Measurements from ENCODE around the gene LILRB5.
"Not testable (repeated sequence)": the region's sequence is repeated elsewhere in the genome, so short reads cannot be mapped to it uniquely, and the experiment has no call there.

LILRB5 gene

DNA sequence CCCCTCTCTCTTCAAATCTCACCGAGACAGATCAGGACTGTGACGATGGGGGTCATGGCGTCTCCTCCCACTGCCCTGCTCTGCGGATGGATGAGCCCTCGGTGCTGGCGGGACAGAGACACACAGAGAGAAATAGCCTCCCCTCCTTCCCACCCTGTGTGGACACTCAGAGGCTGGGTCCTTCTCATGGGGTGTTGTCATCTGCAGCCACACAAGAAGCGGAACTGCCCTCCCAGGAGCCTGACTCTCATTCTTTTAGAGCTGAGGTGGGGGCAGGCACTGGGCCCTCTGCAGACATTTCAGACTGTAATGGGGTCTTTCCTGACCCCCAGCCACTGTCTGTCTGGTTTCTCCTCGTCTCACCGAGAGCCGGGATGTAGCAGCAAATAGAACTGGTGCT is 23.4 kb upstream of the LILRB5 start:
- H3K36me3 Mint-ChIP-seq; H3K27ac Mint-ChIP-seq; H3K9me3 Mint-ChIP-seq; H3K4me3 Mint-ChIP-seq; ATAC-seq; DNase-seq (ENCODE audit: low spot score in 2 of 2); H3K4me1 Mint-ChIP-seq: not testable (repeated sequence)

DNA sequence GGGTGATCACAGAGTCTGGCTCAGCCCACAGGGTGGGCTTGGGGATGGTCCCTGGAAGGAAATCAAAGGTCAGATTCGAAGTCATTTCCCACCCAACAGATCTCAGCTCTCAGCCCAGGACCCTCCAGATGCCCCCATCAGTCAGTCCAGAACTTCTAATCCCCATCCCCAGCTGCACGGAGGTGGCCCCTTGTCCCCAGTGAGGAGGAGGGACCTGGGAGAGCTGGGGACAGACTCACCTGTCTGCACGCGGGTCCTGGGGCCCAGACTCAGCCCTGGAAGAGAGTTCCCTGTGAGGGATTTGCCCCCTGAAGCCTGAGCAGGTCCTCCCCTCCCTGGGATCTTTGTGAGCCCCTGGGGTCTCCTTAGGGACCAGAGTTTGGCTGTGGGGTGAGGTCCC is 23.0 kb upstream of the LILRB5 start:
- not testable (repeated sequence) for ATAC-seq; H3K4me3 Mint-ChIP-seq; DNase-seq (ENCODE audit: low spot score in 2 of 2); H3K36me3 Mint-ChIP-seq; H3K9me3 Mint-ChIP-seq; H3K4me1 Mint-ChIP-seq; H3K27ac Mint-ChIP-seq

DNA sequence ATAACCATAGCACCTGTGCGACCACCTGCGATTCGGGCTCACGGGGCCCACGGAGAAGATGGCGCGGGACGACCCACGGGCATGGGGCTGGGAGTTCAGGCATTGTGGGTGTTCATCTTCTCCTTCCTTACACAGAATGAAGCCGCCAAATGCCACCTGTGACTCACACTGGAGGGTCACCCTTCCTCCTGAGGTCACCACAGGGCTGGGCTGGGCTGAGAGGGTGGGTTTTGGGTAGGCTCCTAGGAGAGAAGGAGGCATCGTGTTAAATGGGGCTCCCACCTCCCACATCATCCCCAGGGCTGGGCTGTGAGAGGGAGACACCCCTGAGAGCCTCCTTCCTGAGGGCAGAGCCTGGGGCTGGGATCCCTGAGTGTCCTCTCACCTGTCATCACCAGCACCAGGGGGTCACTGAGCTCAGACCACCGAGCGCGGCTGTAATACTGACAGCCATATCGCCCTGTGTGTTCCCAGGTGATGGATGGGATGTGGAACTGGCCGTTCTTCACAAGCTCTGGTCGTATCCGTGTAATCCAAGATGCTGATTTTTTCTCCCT is 22.4 kb upstream of the LILRB5 start:
- Mint-ChIP-seq H3K27ac (no peak overlapping the region), H3K9me3 (no peaks in the 10 kb centered on the region), H3K36me3 (no peaks in the 10 kb centered on the region), H3K4me3 (no peak overlapping the region), H3K4me1 (peaks cover under 1% of the 10 kb centered on the region)
- ATAC-seq (no peak), DNase-seq (ENCODE audit: low spot score in 2 of 2) (no peak)

DNA sequence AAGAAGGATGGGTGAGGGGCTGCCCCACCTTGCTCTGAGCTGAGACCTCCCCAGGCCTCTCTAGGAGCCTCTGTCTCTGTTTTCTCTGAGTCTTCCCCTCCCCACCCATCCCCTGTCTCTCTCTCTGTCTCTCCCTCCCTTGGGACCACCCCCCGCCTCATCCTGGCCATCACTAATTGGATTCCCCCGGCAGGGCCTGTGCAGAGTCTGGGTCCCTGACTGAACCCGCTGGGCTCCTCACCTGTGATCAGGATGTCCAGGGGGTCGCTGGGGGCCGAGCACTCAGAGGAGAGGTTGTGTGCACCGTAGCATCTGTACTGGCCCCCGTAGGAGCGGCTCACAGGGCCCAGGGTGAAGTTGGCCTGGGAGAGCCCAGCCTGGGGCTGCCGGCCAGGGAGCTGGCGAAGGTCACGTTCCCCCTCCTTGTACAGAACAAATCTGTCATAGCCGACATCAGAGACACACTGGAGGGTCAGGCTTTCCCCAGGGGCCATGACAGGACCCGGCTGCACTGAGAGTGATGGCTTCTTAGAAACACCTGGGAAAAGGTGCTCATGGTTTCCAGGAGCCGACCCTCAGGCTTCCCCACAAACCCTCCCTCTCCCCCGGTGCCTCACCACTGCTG is 21.6 kb upstream of the LILRB5 start:
- not testable (repeated sequence) for DNase-seq (ENCODE audit: low spot score in 2 of 2); H3K4me1 Mint-ChIP-seq; ATAC-seq; H3K4me3 Mint-ChIP-seq; H3K27ac Mint-ChIP-seq; H3K9me3 Mint-ChIP-seq; H3K36me3 Mint-ChIP-seq

DNA sequence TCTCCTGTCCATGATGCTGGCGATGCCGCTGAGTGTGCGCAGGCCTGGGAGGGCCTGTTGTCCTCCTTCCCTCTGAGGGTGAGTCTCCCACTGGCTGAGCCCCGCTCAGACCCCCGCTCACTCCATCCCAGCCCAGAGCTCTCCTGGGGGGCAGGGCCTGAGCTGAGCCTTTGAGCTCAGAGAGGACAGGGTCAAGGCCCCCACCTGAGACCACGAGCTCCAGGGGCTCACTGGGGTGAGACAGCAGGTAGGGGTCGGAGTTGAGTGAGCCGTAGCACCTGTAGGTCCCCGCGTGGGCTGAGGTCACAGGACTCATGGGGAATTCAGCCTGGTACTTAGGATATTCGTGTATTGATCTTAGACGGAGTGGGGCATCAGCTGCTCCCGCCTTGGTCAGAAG is 21.0 kb upstream of the LILRB5 start:
- not testable (repeated sequence) for DNase-seq (ENCODE audit: low spot score in 2 of 2); H3K27ac Mint-ChIP-seq; ATAC-seq; H3K9me3 Mint-ChIP-seq; H3K4me3 Mint-ChIP-seq; H3K36me3 Mint-ChIP-seq
- peaks cover 11% of the 10 kb centered on the region for H3K4me1 Mint-ChIP-seq

DNA sequence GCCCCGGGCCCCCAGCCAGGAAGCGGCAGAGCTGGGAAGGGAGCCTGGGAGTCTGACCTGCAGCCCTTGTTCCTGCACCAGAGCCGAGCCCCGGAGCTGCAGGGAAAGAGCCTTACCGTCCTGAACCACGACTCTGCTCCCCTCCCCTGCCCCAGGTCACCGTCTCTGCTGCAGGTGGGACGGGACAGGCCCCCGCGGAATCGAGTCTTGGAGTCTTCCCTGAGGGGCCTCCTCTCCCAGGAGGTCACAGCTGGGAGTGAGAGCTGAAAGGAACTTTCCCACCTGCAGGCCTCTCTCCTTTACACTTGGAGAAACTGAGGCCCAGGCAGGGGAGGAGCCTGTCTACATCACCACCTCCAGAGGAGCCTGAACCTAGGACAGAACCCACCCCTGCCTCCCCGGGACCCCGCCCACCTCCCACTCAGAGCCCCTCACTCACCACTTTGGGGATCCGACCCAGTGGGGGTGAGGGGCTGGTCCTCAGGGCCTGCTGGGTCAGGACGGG is 20.1 kb upstream of the LILRB5 start:
- H3K9me3 Mint-ChIP-seq; ATAC-seq; DNase-seq (ENCODE audit: low spot score in 2 of 2); H3K27ac Mint-ChIP-seq; H3K36me3 Mint-ChIP-seq; H3K4me3 Mint-ChIP-seq: not testable (repeated sequence)
- H3K4me1 Mint-ChIP-seq, result peaks cover 11% of the 10 kb centered on the region

DNA sequence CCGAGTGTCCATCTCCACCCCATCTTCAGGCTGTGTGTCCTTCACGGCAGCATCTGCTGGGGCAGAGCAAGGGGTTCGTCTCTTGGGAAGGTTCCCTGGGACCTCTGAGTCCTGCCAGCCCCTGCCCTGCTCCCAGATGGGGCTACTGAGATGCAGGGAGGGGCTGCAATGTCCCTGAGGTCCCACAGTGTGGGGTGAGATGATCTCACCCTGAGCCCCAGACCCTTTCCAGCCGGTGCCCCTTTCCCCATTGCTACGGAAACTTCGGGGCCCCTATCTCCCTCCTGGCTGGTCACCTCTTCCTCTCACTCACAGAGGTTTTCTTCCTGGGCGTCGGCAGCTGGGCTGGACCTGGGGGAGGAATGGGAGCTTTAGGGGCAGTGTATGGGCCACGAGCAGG is 18.9 kb upstream of the LILRB5 start:
- no peak overlapping the region for H3K4me3 Mint-ChIP-seq
- ATAC-seq (no peak), DNase-seq (ENCODE audit: low spot score in 2 of 2) (no peak)
- no peak overlapping the region for H3K27ac Mint-ChIP-seq
- peaks cover 6% of the 10 kb centered on the region for H3K36me3 Mint-ChIP-seq
- no peaks in the 10 kb centered on the region for H3K9me3 Mint-ChIP-seq
- peaks cover 11% of the 10 kb centered on the region for H3K4me1 Mint-ChIP-seq

DNA sequence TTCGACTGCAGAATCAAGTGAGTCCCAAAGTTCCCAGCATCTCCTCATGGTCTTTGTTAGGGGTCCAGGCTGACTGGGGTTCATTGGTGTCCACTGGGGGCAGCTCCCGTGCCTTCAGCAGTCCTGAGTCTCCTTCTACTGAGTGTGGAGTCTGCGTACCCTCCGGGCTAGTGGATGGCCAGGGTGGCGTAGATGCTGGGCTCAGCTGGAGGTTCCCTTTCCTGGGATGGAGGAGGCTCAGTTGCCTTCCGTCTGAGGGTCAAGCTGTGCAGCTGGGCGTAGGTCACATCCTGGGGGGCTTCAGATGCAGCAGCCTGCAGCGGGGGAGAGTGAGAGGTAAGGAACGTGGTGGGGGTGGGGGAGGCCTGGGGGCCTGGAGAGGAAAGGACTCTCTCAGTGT is 17.4 kb upstream of the LILRB5 start:
- DNase-seq (ENCODE audit: low spot score in 2 of 2); H3K27ac Mint-ChIP-seq; H3K36me3 Mint-ChIP-seq; H3K4me3 Mint-ChIP-seq; H3K9me3 Mint-ChIP-seq; ATAC-seq: not testable (repeated sequence)
- H3K4me1 Mint-ChIP-seq, result peaks cover 11% of the 10 kb centered on the region

DNA sequence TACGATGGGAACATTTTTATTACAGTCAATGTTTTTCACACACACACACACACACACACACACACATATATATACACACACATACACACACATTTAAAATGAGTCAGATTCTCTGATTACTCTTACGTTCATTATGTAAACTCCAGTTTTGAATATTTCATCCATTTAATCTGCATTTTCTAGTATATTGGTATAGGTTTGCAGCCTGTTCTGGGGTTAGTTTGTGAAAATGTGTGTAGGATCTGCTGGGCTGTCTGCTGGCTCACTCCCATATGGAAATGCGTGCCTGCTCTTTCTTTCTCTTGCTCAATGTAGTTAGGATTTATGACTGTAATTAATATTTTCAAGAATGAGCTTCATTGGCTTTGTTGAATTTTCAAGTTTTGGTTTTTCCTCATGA is 16.7 kb upstream of the LILRB5 start:
- ATAC-seq, result no peak
- H3K4me1 Mint-ChIP-seq, result peaks cover 11% of the 10 kb centered on the region

DNA sequence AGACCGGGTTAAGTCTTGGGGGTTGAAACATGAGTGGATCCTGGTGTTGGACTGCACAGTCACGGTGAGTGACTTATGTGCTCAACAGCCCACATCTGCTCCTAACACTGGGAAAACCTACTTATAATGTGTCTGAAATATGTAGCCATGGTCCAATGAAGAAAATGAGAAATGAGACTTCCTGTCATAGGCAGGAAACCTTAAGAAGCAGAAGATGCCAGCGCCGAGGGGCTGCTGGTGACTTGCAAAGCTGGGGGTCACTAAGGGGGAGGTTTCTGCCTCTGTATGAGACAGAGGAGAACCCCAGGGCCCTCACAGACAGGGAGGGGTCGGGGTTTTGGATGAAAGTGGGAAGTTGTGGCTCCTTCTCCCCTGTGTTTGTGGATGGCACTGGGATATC is 15.1 kb upstream of the LILRB5 start:
- not testable (repeated sequence) for DNase-seq (ENCODE audit: low spot score in 2 of 2); H3K9me3 Mint-ChIP-seq; H3K36me3 Mint-ChIP-seq; ATAC-seq; H3K4me3 Mint-ChIP-seq; H3K27ac Mint-ChIP-seq
- H3K4me1 Mint-ChIP-seq, result peaks cover 11% of the 10 kb centered on the region

More for the DNA sequence above, 16.7 kb upstream of the LILRB5 start:
- no peak overlapping the region for H3K27ac Mint-ChIP-seq
- DNase-seq (ENCODE audit: low spot score in 2 of 2), result no peak
- no peak overlapping the region for H3K4me3 Mint-ChIP-seq
- no peaks in the 10 kb centered on the region for H3K9me3 Mint-ChIP-seq
- peaks cover 6% of the 10 kb centered on the region for H3K36me3 Mint-ChIP-seq

DNA sequence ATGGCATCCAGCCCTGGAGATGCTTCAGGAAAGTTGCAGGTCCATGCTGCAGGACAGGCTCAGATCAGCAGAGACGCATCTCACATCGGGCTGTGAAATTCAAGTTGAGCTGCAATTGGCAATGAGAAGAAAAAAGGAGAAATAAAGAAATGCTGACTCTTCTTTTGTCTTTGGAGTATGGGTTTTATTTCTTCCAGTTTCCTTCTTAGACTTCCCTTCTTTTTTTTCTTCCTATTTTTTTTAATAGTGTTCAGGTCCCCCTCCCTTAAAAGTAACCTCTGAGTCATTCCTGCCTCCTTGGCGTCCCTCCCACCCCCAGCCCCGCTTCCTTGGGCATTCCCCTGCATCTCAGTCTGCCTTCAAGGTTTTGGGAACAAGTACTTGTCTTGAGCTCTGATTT is 14.5 kb upstream of the LILRB5 start:
- H3K4me1 Mint-ChIP-seq, result peaks cover 11% of the 10 kb centered on the region
- ATAC-seq; DNase-seq (ENCODE audit: low spot score in 2 of 2); H3K36me3 Mint-ChIP-seq; H3K9me3 Mint-ChIP-seq; H3K4me3 Mint-ChIP-seq; H3K27ac Mint-ChIP-seq: not testable (repeated sequence)

DNA sequence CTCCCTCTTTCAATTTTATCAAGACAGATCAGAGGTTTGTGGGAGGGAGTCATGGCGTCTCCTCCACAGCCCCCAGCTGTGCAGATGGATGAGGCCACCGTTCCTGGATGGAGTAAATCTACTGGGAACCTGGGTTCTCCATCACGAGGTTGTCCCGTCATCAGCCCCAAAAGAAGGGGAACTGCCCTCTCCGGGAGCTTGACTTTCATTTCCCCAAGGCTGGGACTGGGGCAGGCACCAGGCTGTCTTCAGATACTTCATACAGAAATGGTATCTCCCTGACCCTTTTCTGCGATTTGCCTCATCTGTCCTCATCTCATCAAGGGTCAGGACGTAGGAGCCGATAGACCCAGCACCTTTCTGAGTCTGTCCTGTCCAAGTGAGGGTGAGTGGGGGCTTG is 14.0 kb upstream of the LILRB5 start:
- Mint-ChIP-seq H3K36me3 (peaks cover 6% of the 10 kb centered on the region), H3K9me3 (no peaks in the 10 kb centered on the region), H3K4me3 (no peak overlapping the region), H3K27ac (no peak overlapping the region), H3K4me1 (peaks cover 11% of the 10 kb centered on the region)
- DNase-seq (ENCODE audit: low spot score in 2 of 2), result no peak
- ATAC-seq, result no peak

DNA sequence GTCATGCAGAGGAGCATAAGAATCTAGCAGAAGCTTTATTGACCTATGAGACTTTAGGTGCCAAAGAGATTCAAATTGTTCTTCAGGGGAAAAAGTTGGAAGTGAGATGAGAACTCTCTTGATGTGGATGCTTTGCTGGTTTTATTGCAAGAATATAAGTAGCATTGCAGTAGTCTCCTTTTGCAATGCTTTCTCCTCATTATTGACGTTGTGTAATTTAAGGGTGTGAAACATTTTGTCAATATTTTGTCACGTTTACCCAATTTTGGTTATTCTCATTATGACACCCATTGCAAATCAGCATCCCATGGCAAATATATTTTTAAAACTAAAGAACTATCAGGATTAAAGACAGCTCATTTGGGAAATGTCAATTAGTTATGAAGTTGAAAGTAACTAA is 11.9 kb upstream of the LILRB5 start:
- Mint-ChIP-seq H3K36me3 (peaks cover under 1% of the 10 kb centered on the region), H3K4me1 (peaks cover 4% of the 10 kb centered on the region), H3K4me3 (no peak overlapping the region), H3K27ac (no peak overlapping the region), H3K9me3 (no peaks in the 10 kb centered on the region)
- DNase-seq (ENCODE audit: low spot score in 2 of 2) (no peak), ATAC-seq (no peak)

DNA sequence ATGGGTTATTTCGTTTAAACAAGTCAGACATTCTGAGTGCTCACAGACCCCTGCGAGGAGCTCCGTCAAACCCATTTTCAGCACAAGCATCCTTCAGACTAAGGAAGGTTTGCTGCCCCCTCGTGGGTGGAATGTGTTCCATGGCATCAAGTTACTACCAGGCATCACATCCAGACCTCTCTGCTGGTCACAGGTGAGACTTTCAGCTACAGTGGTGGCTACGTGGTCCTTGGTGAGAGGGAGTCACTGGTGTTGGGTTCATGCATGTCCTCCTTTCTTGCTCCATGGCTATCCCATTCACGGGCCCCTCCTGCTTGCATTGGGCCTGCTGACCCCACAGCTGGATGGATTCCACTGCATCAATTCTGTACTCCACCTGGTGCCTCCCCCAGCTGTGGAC is 9.1 kb upstream of the LILRB5 start:
- no peaks in the 10 kb centered on the region for H3K36me3 Mint-ChIP-seq
- no peaks in the 10 kb centered on the region for H3K9me3 Mint-ChIP-seq
- DNase-seq (ENCODE audit: low spot score in 2 of 2) (peak; percentile 57 to 84), ATAC-seq (peak; percentile 80)
- H3K4me3 Mint-ChIP-seq, result no peak overlapping the region
- no peaks in the 10 kb centered on the region for H3K4me1 Mint-ChIP-seq
- no peak overlapping the region for H3K27ac Mint-ChIP-seq

DNA sequence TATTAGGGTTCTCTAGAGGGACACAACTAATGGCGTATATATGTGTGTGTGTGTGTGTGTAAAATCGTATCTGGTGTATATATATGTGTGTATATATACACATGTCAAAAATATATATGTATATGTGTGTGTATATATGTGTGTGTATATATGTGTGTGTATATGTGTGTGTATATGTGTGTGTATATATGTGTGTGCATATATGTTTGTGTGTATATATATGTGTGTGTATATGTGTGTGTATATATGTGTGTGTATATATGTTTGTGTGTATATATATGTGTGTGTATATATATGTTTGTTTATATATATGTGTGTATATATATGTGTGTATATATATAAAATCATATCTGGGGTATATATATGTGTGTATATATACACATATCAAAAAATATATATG is 5.4 kb upstream of the LILRB5 start:
- H3K4me3 Mint-ChIP-seq, result no peak overlapping the region
- ATAC-seq (no peak), DNase-seq (ENCODE audit: low spot score in 2 of 2) (no peak)
- no peak overlapping the region for H3K27ac Mint-ChIP-seq
- H3K9me3 Mint-ChIP-seq, result no peaks in the 10 kb centered on the region
- no peaks in the 10 kb centered on the region for H3K4me1 Mint-ChIP-seq
- no peaks in the 10 kb centered on the region for H3K36me3 Mint-ChIP-seq

DNA sequence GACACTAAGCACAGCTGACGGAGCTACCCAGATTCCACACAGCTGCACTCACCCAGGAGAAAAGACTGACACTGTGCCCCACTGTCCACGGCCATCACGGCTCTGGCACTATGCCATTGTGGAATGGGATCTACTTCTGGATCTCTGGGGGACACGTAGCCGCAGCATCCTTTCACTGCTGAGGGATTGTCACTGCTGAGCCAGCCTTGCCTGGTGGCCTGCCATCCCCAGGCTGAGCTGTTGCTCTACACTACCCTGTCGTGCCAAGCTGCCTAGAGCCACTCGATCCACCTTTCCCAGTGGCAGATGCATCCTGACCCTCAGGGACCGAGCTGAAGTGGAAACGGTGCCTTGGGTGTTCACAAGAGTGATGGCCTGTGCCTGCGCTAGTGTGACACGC is 5.0 kb upstream of the LILRB5 start:
- no peak for ATAC-seq

More for the DNA sequence above, 5.0 kb upstream of the LILRB5 start:
- H3K36me3 Mint-ChIP-seq, result no peaks in the 10 kb centered on the region
- no peak for DNase-seq (ENCODE audit: low spot score in 2 of 2)
- H3K27ac Mint-ChIP-seq, result no peak overlapping the region
- no peaks in the 10 kb centered on the region for H3K9me3 Mint-ChIP-seq
- H3K4me3 Mint-ChIP-seq, result no peak overlapping the region
- no peaks in the 10 kb centered on the region for H3K4me1 Mint-ChIP-seq

All from stimulated activated effector memory CD8-positive, alpha-beta T cell treated with anti-CD3 and anti-CD28 coated beads, Interleukin-12 subunit alpha, Interleukin-12 subunit beta, amount 100 ng/mL, for 72 hours (primary cell).